Keratinocyte (primary cell): ENCODE measurements around the gene NUP214. TPM values are rescaled to one million over a fixed set of nuclear protein-coding genes. Genes with fewer than 3 reads are reported as not detected.
"Not testable (repeated sequence)": the region's sequence is repeated elsewhere in the genome, so short reads cannot be mapped to it uniquely, and the experiment has no call there.

ENCODE experiments used
- DNase-seq: peaks from one replicate; pipeline ENCODE4 v3.0.0-alpha.2; 2011; ENCODE audit warnings: low read depth, missing footprints, low spot score
- FAIRE-seq: peaks from 2 replicates; lab custom pipeline; 2011; peaks lifted over from hg19 to GRCh38; lab: Jason Lieb, UNC
- H2AFZ ChIP-seq: 2 replicates; pipeline ENCODE4 v1.6.0; 2012; ENCODE audit warnings: low read length, control low read depth, inconsistent platforms; ENCODE audit not compliant: control insufficient read depth
- H3K27ac ChIP-seq: 2 replicates; pipeline ENCODE4 v1.5.1; 2011; ENCODE audit warnings: low read length; ENCODE audit not compliant: control insufficient read depth, insufficient read depth
- H3K27me3 ChIP-seq: 3 replicates; pipeline ENCODE4 v1.6.0; 2011; ENCODE audit warnings: low read length; ENCODE audit not compliant: control insufficient read depth, insufficient read depth; ENCODE audit errors: extremely low read depth
- H3K36me3 ChIP-seq, 2 experiments: 2 replicates in 1 of 2; 3 replicates in 1 of 2; pipeline ENCODE4 v1.5.1; 2011; ENCODE audit warnings: low read length in 2 of 2, mild to moderate bottlenecking in 1 of 2; ENCODE audit not compliant: control insufficient read depth in 2 of 2, insufficient read depth in 2 of 2; ENCODE audit errors: extremely low read depth in 1 of 2
- H3K4me1 ChIP-seq: 3 replicates; pipeline ENCODE4 v1.5.1; 2011; ENCODE audit warnings: low read length; ENCODE audit not compliant: control insufficient read depth, insufficient read depth; ENCODE audit errors: extremely low read depth
- H3K4me2 ChIP-seq: 3 replicates; pipeline ENCODE4 v1.6.0; 2011; ENCODE audit warnings: low read depth, low read length; ENCODE audit not compliant: control insufficient read depth, insufficient read depth; ENCODE audit errors: extremely low read depth
- H3K4me3 ChIP-seq, 3 experiments: fragments of 200-600 bp in 1 of 3; sonication (generic) in 1 of 3; 2 replicates in 2 of 3; 3 replicates in 1 of 3; pipeline ENCODE4 v1.5.1; 2011 to 2016; ENCODE audit warnings: low read length in 3 of 3, mild to moderate bottlenecking in 3 of 3, control low read depth in 2 of 3, inconsistent platforms in 1 of 3, low read depth in 1 of 3, mixed read lengths in 1 of 3, mixed run types in 1 of 3, moderate library complexity in 1 of 3; ENCODE audit not compliant: control insufficient read depth in 2 of 3, insufficient read depth in 2 of 3; ENCODE audit errors: extremely low read depth in 1 of 3
- H3K79me2 ChIP-seq: 2 replicates; pipeline ENCODE4 v1.6.0; 2012; ENCODE audit warnings: low read length; ENCODE audit not compliant: control insufficient read depth, insufficient read depth
- H3K9ac ChIP-seq: 3 replicates; pipeline ENCODE4 v1.6.0; 2011; ENCODE audit warnings: low read length; ENCODE audit not compliant: control insufficient read depth, insufficient read depth; ENCODE audit errors: extremely low read depth
- H3K9me1 ChIP-seq: 3 replicates; pipeline ENCODE4 v1.6.0; 2011; ENCODE audit warnings: low read length; ENCODE audit not compliant: control insufficient read depth, insufficient read depth; ENCODE audit errors: extremely low read depth
- H3K9me3 ChIP-seq: 2 replicates; pipeline ENCODE4 v1.5.1; 2012; ENCODE audit warnings: low read depth, low read length; ENCODE audit not compliant: control insufficient read depth
- H4K20me1 ChIP-seq: 3 replicates; pipeline ENCODE4 v1.6.0; 2011; ENCODE audit warnings: low read length; ENCODE audit not compliant: control insufficient read depth, insufficient read depth; ENCODE audit errors: extremely low read depth
- CTCF ChIP-seq, 3 experiments: IDR thresholded peaks in 1 of 3; conservative IDR thresholded peaks in 1 of 3; optimal IDR thresholded peaks in 1 of 3; 2 replicates in 2 of 3; 3 replicates in 1 of 3; pipeline versions ENCODE3 to v1.5.1; 2011; ENCODE audit warnings: low read length in 3 of 3, mild to moderate bottlenecking in 3 of 3, moderate library complexity in 2 of 3, control low read depth in 1 of 3, inconsistent platforms in 1 of 3; ENCODE audit not compliant: insufficient read depth in 2 of 3; ENCODE audit errors: extremely low read depth in 1 of 3
- EZH2 ChIP-seq: IDR thresholded peaks from one replicate; pipeline ENCODE4 v1.6.1; 2012; ENCODE audit warnings: inconsistent platforms, mild to moderate bottlenecking, low read length, moderate library complexity
- dilution Hi-C: fragments of 300-500 bp; cut with MboI; formaldehyde crosslinking; loops from one replicate; pipeline ENCODE4 v1.7.0; 2020; ENCODE audit warnings: low sequenced_read_pairs; ENCODE audit not compliant: extremely low pct_ligation_motif_present
- polyA plus RNA-seq, 5 experiments: library from polyadenylated mRNA; depleted of rRNA in 3 of 5; stranded (reverse) in 3 of 5; stranded (forward) in 1 of 5; unstranded in 1 of 5; fragments of >200 nt; gene quantifications; 1 replicate in 1 of 5; 2 replicates in 3 of 5; 3 replicates in 1 of 5; pipeline versions ENCODE4 v1.2.1 to v1.2.3, GENCODE V29; 2011 to 2012; ENCODE audit warnings: missing spikeins in 2 of 5, low read depth in 1 of 5, low replicate concordance in 1 of 5

The NUP214 gene
- polyA plus RNA-seq, 1 donor (not counting 4 experiments of a cell fraction or from before 2014, with no cell fraction given): 7.3 TPM

GRCh38 chr9:131204285-131204684 is 78.9 kb downstream of the NUP214 start:
- Histone ChIP-seq H2AFZ (no peak overlapping the region), H3K4me3 (no peak overlapping the region), H3K9me3 (no peaks in the 10 kb centered on the region), H3K27ac (no peak overlapping the region), H3K9ac (no peak overlapping the region), H3K9me1 (no peaks in the 10 kb centered on the region), H3K4me1 (no peaks in the 10 kb centered on the region), H3K36me3 (peaks cover 5 to 23% of the 10 kb centered on the region in 2 experiments), H3K79me2 (no peaks in the 10 kb centered on the region), H4K20me1 (no peaks in the 10 kb centered on the region), H3K27me3 (no peaks in the 10 kb centered on the region), H3K4me2 (no peak overlapping the region)
- dilution Hi-C loops: no loop called here
- DNase-seq (no peak), FAIRE-seq (no peak)
- TF ChIP-seq CTCF (optimal IDR thresholded peaks at IDR 0.05 in 1 of 3, IDR thresholded peaks at IDR 0.05 in 1 of 3, conservative IDR thresholded peaks at IDR 0.05 in 1 of 3; ENCODE audit: extremely low read depth in 1 of 3, insufficient read depth in 2 of 3, low read length in 3 of 3) (no peak), EZH2 (no peak)

DNA sequence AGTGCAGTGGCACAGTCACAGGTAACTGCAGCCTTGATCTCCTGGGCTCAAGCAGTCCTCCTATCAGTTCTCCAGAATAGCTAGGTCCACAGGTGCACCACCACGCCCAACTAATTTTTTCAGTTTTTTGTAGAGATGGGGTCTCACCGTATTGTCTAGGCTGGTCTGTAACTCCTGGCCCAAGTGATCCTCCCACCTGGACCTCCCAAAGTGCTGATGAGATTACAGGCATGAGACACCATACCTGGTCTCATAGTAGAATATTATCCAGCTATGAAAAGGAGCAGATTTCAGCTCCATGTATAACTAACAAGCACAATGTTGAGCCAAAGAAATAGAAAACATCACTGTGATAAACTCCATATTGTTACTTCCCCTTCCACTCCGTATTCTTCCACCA is 81.1 kb downstream of the NUP214 start:
- H3K4me1 ChIP-seq: no peaks in the 10 kb centered on the region
- FAIRE-seq: no peak
- H3K36me3 ChIP-seq: peaks cover 6 to 16% of the 10 kb centered on the region in 2 experiments
- no peak overlapping the region for H2AFZ ChIP-seq
- H3K9me1 ChIP-seq: no peaks in the 10 kb centered on the region
- dilution Hi-C loops: no loop called here
- H3K79me2 ChIP-seq: no peaks in the 10 kb centered on the region
- no peak overlapping the region for H3K4me3 ChIP-seq
- no peaks in the 10 kb centered on the region for H3K27me3 ChIP-seq
- TF ChIP-seq CTCF (optimal IDR thresholded peaks at IDR 0.05 in 1 of 3, IDR thresholded peaks at IDR 0.05 in 1 of 3, conservative IDR thresholded peaks at IDR 0.05 in 1 of 3; ENCODE audit: extremely low read depth in 1 of 3, insufficient read depth in 2 of 3, low read length in 3 of 3) (no peak), EZH2 (no peak)
- no peak overlapping the region for H3K27ac ChIP-seq
- no peaks in the 10 kb centered on the region for H4K20me1 ChIP-seq
- H3K4me2 ChIP-seq: no peak overlapping the region
- no peak for DNase-seq
- H3K9ac ChIP-seq: no peak overlapping the region
- no peaks in the 10 kb centered on the region for H3K9me3 ChIP-seq

DNA sequence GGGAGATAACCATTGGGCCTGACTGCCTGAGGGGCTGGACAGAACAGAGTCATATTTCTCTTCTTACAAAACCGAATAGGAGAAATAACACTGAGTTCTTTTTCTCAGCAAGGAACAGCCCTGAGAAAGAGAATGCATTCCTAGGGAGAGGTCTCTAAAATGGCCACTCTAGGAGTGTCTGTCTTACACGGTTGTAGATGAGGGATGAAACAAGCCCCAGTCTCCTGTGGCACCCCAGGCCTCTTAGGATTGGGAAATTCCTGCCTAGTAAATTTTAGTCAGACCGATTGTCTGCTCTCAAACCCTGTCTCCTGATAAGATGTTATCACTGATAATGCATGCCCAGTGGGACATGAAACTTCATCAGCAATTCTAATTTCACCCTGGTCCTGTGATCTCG is 86.5 kb downstream of the NUP214 start:
- H3K4me2 ChIP-seq, H4K20me1 ChIP-seq, H3K27ac ChIP-seq, dilution Hi-C loops, H3K27me3 ChIP-seq, H3K4me1 ChIP-seq, H3K36me3 ChIP-seq, H2AFZ ChIP-seq, DNase-seq, H3K4me3 ChIP-seq, H3K9me1 ChIP-seq, H3K9ac ChIP-seq, H3K79me2 ChIP-seq, FAIRE-seq, H3K9me3 ChIP-seq: not testable (repeated sequence)
